Bronchus fibroblast of lung (primary cell): Measurements from ENCODE around the gene SAP30BP. TPM values are rescaled to one million over a fixed set of nuclear protein-coding genes. Genes with fewer than 3 reads are reported as not detected.

Source experiments
- total RNA-seq: library from RNA; depleted of rRNA; stranded (reverse); fragments of >200 nt; gene quantifications from 2 replicates; pipeline ENCODE4 v1.2.3, GENCODE V29; 2015

Gene SAP30BP
- total RNA-seq: 43.9 and 62.7 TPM in 2 replicates

DNA sequence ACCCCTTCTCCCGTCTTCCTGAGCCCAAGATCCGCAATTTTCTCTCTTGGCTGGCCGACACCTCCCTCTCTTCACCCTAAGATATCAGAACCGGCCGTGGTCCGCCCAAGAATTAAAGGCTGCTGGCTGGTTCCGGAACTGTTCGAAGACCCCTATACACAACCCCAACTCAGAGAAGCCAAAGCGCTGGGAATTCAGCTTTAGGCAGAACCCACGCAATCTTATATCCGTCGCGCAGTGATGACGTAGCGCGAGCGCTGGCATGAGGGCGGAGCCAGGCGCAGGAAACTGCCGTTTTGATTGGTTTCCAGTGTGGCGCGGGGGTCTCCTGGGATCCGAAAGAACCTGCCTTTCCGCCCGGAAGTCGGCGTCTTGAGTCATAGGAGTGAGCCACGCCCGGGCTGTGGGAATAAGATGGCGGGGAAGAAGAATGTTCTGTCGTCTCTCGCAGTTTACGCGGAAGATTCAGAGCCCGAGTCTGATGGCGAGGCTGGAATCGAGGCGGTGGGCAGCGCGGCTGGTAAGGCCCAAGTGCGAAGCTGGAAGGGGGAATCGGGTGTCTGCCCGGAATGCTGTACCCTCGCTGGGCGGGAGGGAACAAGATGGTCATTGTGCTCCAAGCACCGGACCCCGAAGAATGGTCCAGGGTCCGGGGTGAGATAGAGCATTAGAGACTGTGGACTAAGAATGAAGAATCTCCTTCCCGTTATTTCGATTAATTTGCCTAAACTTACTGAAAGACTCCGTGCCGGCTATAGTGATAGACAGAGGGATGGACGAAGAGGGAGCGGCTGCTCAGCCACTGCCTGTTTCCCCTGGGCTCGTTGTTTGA is at the start of gene SAP30BP, which contains the start of gene RECQL5:
Gene SAP30BP (plus strand): TSS at position 380 of the 832 bp plus-strand sequence. CDS start 35 bp downstream, at position 415.
Gene RECQL5 (minus strand): TSS at position 196 of the 832 bp plus-strand sequence. CDS start 597 bp downstream, outside the sequence.

GRCh38 chr17:75632863-75633485 is 34.2 kb upstream of the SAP30BP start, which contains the start of gene SMIM5:
Gene SMIM5 (plus strand): TSS chr17:75633434. CDS start chr17:75640202, 6,768 bp downstream.

GRCh38 chr17:75720656-75721462 is 53.7 kb downstream of the SAP30BP start, which contains the start of gene ITGB4:
Gene ITGB4 (plus strand): TSS chr17:75721459. CDS start chr17:75724704, 3,245 bp downstream.

Other genes starting within 250 kb of the SAP30BP start
- gene TMEM94, start 210.7 kb upstream of the SAP30BP start, total RNA-seq: 35.2 and 44.9 TPM in 2 replicates
- gene CASKIN2, start 151.8 kb upstream of the SAP30BP start, total RNA-seq: 6.7 and 9.1 TPM in 2 replicates
- 15.3 and 20.8 TPM in 2 replicates for gene TSEN54, start 150.8 kb upstream of the SAP30BP start, total RNA-seq
- gene LLGL2, start 141.6 kb upstream of the SAP30BP start, total RNA-seq: 0.30 and 1.5 TPM in 2 replicates
- gene MYO15B, start 79.5 kb upstream of the SAP30BP start, total RNA-seq: 2.0 and 2.1 TPM in 2 replicates
- gene SMIM5, start 33.9 kb upstream of the SAP30BP start, total RNA-seq: not detected in 2 replicates
- gene RECQL5, start 184 bp upstream of the SAP30BP start, total RNA-seq: 15.2 and 17.3 TPM in 2 replicates
- under 0.01 and 0.30 TPM in 2 replicates for gene ITGB4, start 54.1 kb downstream of the SAP30BP start, total RNA-seq
- 50.1 and 52.8 TPM in 2 replicates for gene GALK1, start 97.9 kb downstream of the SAP30BP start, total RNA-seq
- gene UNK, start 117.5 kb downstream of the SAP30BP start, total RNA-seq: 19.0 and 27.9 TPM in 2 replicates
- 0.84 and 1.5 TPM in 2 replicates for gene UNC13D, start 177.1 kb downstream of the SAP30BP start, total RNA-seq
- 59.3 and 73.1 TPM in 2 replicates for gene WBP2, start 188.0 kb downstream of the SAP30BP start, total RNA-seq
- gene TRIM47, start 211.2 kb downstream of the SAP30BP start, total RNA-seq: 12.8 and 15.1 TPM in 2 replicates
- 20.2 and 23.4 TPM in 2 replicates for gene TRIM65, start 229.6 kb downstream of the SAP30BP start, total RNA-seq
- gene MRPL38, start 237.5 kb downstream of the SAP30BP start, total RNA-seq: 23.5 and 26.0 TPM in 2 replicates